GM12878 (cell line): ENCODE measurements around the gene LAMA2. TPM values are rescaled to one million over a fixed set of nuclear protein-coding genes. Genes with fewer than 3 reads are reported as not detected.

Experiments used
- ATAC-seq: fragments of 200-7000 bp; cut with Tn5 transposase; 3 replicates; pipeline ENCODE4 v1.9.1; 2020; ENCODE audit warnings: mild to moderate bottlenecking, moderate library complexity
- BruUV-seq: library from RNA; stranded (reverse); fragments of 400-500 nt; replicated peaks from 2 replicates; lab custom pipeline; 2021; lab: Mats Ljungman, UMichigan
- CTCF ChIA-PET: fragments of 300-600 bp; sonication (Branson Sonifier 250); formaldehyde crosslinking; extraction: SDS; loops from one replicate; lab custom pipeline; 2021; ENCODE audit warnings: inconsistent platforms; lab: Yijun Ruan, JAX
- POLR2A ChIA-PET: fragments of 350-600 bp; formaldehyde crosslinking; extraction: SDS; loops from one replicate; lab custom pipeline; 2021; ENCODE audit warnings: inconsistent platforms; lab: Charles Lee
- RAD21 ChIA-PET: fragments of 300-600 bp; sonication (Branson Sonifier 250); formaldehyde crosslinking; loops from one replicate; lab custom pipeline; 2023; ENCODE audit warnings: antibody characterized with exemption; ENCODE audit not compliant: unreplicated experiment; lab: Charles Lee
- SMC1A ChIA-PET: fragments of 300-600 bp; sonication (Branson Sonifier 250); formaldehyde crosslinking; loops from one replicate; lab custom pipeline; 2023; ENCODE audit not compliant: unreplicated experiment, uncharacterized antibody; lab: Charles Lee
- DNase-seq: peaks from one replicate; pipeline ENCODE4 v3.0.0-alpha.2; 2011; ENCODE audit warnings: low read depth, low spot score
- FAIRE-seq: peaks from 3 replicates; lab custom pipeline; 2011; peaks lifted over from hg19 to GRCh38; lab: Jason Lieb, UNC
- H2AFZ ChIP-seq: 2 replicates; pipeline ENCODE4 v1.6.0; 2011; ENCODE audit warnings: low read depth, low read length, control low read depth; ENCODE audit not compliant: control insufficient read depth
- H3K27ac ChIP-seq: 2 replicates; pipeline ENCODE4 v1.5.1; 2011; ENCODE audit warnings: control low read depth; ENCODE audit not compliant: control insufficient read depth, insufficient read depth
- H3K27me3 ChIP-seq, 2 experiments: replicated peaks in 1 of 2; 2 replicates each; pipeline versions ENCODE4 v1.6.0 to v1.6.1; 2011; ENCODE audit warnings: low read length in 1 of 2; ENCODE audit not compliant: control insufficient read depth in 2 of 2, insufficient read depth in 2 of 2
- H3K36me3 ChIP-seq, 2 experiments: 2 replicates each; pipeline ENCODE4 v1.5.1; 2011; ENCODE audit warnings: low read length in 1 of 2; ENCODE audit not compliant: control insufficient read depth in 2 of 2, insufficient read depth in 2 of 2
- H3K4me1 ChIP-seq: 2 replicates; pipeline ENCODE4 v1.6.1; 2011; ENCODE audit warnings: mild to moderate bottlenecking, low read length, moderate library complexity, mixed read lengths; ENCODE audit not compliant: control insufficient read depth, insufficient read depth
- H3K4me2 ChIP-seq: 2 replicates; pipeline ENCODE4 v1.6.0; 2011; ENCODE audit warnings: control low read depth; ENCODE audit not compliant: control insufficient read depth, insufficient read depth
- H3K4me3 ChIP-seq: fragments of 200-600 bp; sonication (generic); 2 replicates; pipeline ENCODE4 v1.5.1; 2016
- H3K79me2 ChIP-seq: 2 replicates; pipeline ENCODE4 v1.6.0; 2011; ENCODE audit warnings: low read length; ENCODE audit not compliant: control insufficient read depth, insufficient read depth
- H3K9ac ChIP-seq: 2 replicates; pipeline ENCODE4 v1.8.0; 2011; ENCODE audit warnings: low read length, control low read depth, mixed read lengths; ENCODE audit not compliant: control insufficient read depth, insufficient read depth
- H3K9me3 ChIP-seq: replicated peaks from 3 replicates; pipeline ENCODE4 v1.5.1; 2011; ENCODE audit warnings: mild to moderate bottlenecking, low read length; ENCODE audit not compliant: control insufficient read depth, insufficient read depth
- H4K20me1 ChIP-seq: 2 replicates; pipeline ENCODE4 v1.6.0; 2011; ENCODE audit not compliant: control insufficient read depth, insufficient read depth
- FOXM1 ChIP-seq: IDR thresholded peaks from 2 replicates; pipeline ENCODE4 v1.6.1; 2012; ENCODE audit warnings: low read depth, mild to moderate bottlenecking, inconsistent platforms, low read length, moderate library complexity
- HDAC6 ChIP-seq: fragments of 200-600 bp; sonication (generic); IDR thresholded peaks from one replicate; pipeline ENCODE4 v1.8.0; 2017; ENCODE audit warnings: antibody characterized with exemption; ENCODE audit not compliant: unreplicated experiment
- NFIC ChIP-seq: IDR thresholded peaks from 2 replicates; pipeline ENCODE4 v1.6.1; 2012; ENCODE audit warnings: low read depth, mild to moderate bottlenecking, inconsistent platforms, low read length, moderate library complexity
- NFYA ChIP-seq: IDR thresholded peaks from 2 replicates; pipeline ENCODE4 v1.6.1; 2011; ENCODE audit warnings: low read depth, mild to moderate bottlenecking, low read length, improper control_type of control experiment, borderline replicate concordance
- NR2C1 ChIP-seq: fragments of 450-650 bp; IDR thresholded peaks from 2 replicates; pipeline ENCODE4 v1.6.1; 2017; ENCODE audit warnings: antibody characterized with exemption, mild to moderate bottlenecking, moderate library complexity
- PAX5 ChIP-seq: IDR thresholded peaks from 2 replicates; pipeline ENCODE4 v1.6.1; 2011; ENCODE audit warnings: low read depth, low read length, borderline replicate concordance
- RB1 ChIP-seq: fragments of 450-650 bp; formaldehyde crosslinking; IDR thresholded peaks from 2 replicates; pipeline ENCODE4 v1.6.1; 2017; ENCODE audit warnings: mild to moderate bottlenecking, borderline replicate concordance
- TARDBP ChIP-seq: IDR thresholded peaks from 2 replicates; pipeline ENCODE4 v1.6.1; 2016; ENCODE audit warnings: borderline replicate concordance
- ZNF274 ChIP-seq: IDR thresholded peaks from one replicate; pipeline ENCODE4 v1.8.0; 2011; ENCODE audit not compliant: insufficient read length, insufficient read depth
- WGBS: methylation state at CpG from one replicate; pipeline ENCODE4 v1.1.6; 2016; ENCODE audit warnings: low lambda C conversion rate; ENCODE audit not compliant: insufficient replicate concordance, insufficient coverage; ENCODE audit errors: missing lambda C conversion rate; 5-methylcytosine and 5-hydroxymethylcytosine counted together
- in situ Hi-C: fragments of 300-500 bp; cut with MboI; formaldehyde crosslinking; loops from 9 replicates; pipeline ENCODE4 v1.14.3; 2018; ENCODE audit warnings: mixed read lengths
- intact Hi-C: fragments of 100-400 bp; cut with micrococcal nuclease; formaldehyde crosslinking; loops from one replicate; pipeline ENCODE4 v1.14.2; 2022; ENCODE audit not compliant: unreplicated experiment
- polyA plus RNA-seq, 11 experiments: library from polyadenylated mRNA; depleted of rRNA in 4 of 11; unstranded in 6 of 11; stranded (reverse) in 5 of 11; fragments of >200 nt; fragmentation: Nextera tagmentation in 4 of 11; fragmentation: Illumina TruSeq in 1 of 11; extraction: Ambion mirVana in 4 of 11; extraction: Trizol in 1 of 11; gene quantifications; 1 replicate in 1 of 11; 2 replicates in 10 of 11; pipeline versions ENCODE4 v1.2.1 to v1.2.3, GENCODE V29; 2011 to 2016; ENCODE audit warnings: inconsistent platforms in 2 of 11, missing spikeins in 2 of 11, low read depth in 1 of 11
- total RNA-seq, 4 experiments: library from RNA; depleted of rRNA in 3 of 4; stranded (reverse); fragments of >200 nt in 3 of 4; fragmentation: Illumina TruSeq in 1 of 4; extraction: Trizol in 1 of 4; gene quantifications; 2 replicates each; pipeline versions ENCODE4 v1.2.1 to v1.2.3, GENCODE V29; 2013 to 2021
- TF ChIP-seq, protein P1 (sequence below): IDR thresholded peaks from 2 replicates; pipeline ENCODE4 v1.6.1; 2012; ENCODE audit warnings: low read depth, low read length, improper control_type of control experiment
- TF ChIP-seq, protein P2 (sequence below): fragments of 450-650 bp; IDR thresholded peaks from 2 replicates; pipeline ENCODE4 v1.6.1; 2017; ENCODE audit warnings: mild to moderate bottlenecking, moderate library complexity

LAMA2 gene
- total and polyA plus RNA-seq, 10 of the 15 experiments (the other 5 are each of a cell fraction or from before 2014, with no cell fraction given), result 0.04 to 2.0 (median 0.37) TPM; not detected in 1

DNA sequence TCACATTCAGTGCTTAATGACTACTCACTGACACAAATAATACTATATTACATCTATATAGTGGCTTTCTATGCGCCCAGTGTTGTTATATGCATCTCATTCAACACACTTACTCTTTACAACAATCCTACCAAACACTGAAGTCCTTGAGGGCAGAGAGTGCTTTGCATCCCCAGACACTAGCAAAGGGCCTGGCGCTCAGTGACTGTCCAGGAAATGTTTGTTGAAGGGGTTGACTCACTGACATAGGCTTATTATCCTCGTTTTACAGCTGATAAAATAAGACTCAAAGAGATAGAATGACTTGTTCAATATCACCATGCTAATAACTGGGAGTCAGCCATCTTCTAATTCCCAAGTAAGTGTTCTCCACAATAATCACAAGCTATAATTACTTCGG lies 663.8 kb downstream of the LAMA2 start:
- BruUV-seq, result no TSS peak
- WGBS, result 50% methylated on average over 4 of the region's 4 CpGs
- Histone ChIP-seq H3K36me3 (no peaks in the 10 kb centered on the region), H3K9ac (no peak overlapping the region), H3K9me3 (no peaks in the 10 kb centered on the region; the same call in 2 of the 3 replicates), H3K79me2 (no peaks in the 10 kb centered on the region), H3K4me3 (no peak overlapping the region), H3K27me3 (no peaks in the 10 kb centered on the region), H2AFZ (no peak overlapping the region), H3K4me2 (no peak overlapping the region), H4K20me1 (no peaks in the 10 kb centered on the region), H3K27ac (no peak overlapping the region), H3K4me1 (no peaks in the 10 kb centered on the region)
- intact Hi-C loops (no loop called here), in situ Hi-C loops (no loop called here)
- ATAC-seq (no peak), FAIRE-seq (no peak), DNase-seq (no peak)
- ChIA-PET POLR2A (no interaction called here), SMC1A (interaction anchor here (0.6 to 1.1 kb wide), 2 partner anchors 47 to 67 kb away, joined by 3 read pairs; no protein-coding TSS in a partner anchor), RAD21 (interaction anchor here (0.6 to 1.5 kb wide), 2 partner anchors 51 to 1346 kb away, joined by 4 read pairs; no protein-coding TSS in a partner anchor), CTCF (interaction anchor here (0.7 to 1.3 kb wide), 3 partner anchors 47 to 398 kb away, joined by 3 read pairs; no protein-coding TSS in a partner anchor)
- TF ChIP-seq NFIC (no peak), RB1 (no peak), TARDBP (no peak)

DNA sequence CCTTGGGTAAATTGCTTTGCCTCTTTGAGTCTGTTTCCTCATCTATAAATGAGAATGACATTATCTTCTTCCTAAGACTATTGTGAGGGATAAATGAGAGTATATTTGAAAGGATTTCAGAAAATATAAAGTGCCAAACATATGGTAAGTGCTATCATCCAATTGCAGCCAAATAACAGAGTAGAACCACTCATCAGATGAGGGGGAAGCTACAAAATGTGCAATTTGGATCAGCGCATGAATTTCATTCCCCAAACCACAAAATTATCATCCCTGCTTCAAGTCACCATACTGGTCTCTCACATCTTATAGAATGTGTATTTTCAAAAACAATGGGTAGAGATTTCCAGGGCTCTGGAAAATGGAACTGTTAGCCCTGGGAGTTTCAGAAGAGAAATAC lies 668.5 kb downstream of the LAMA2 start:
- no peak for FAIRE-seq
- Histone ChIP-seq H3K9ac (no peak overlapping the region), H3K4me3 (no peak overlapping the region), H3K9me3 (no peaks in the 10 kb centered on the region), H3K27me3 (no peaks in the 10 kb centered on the region), H3K4me1 (no peaks in the 10 kb centered on the region), H3K79me2 (no peaks in the 10 kb centered on the region), H3K36me3 (no peaks in the 10 kb centered on the region), H2AFZ (no peak overlapping the region), H4K20me1 (no peaks in the 10 kb centered on the region), H3K4me2 (no peak overlapping the region), H3K27ac (no peak overlapping the region)
- in situ Hi-C loops, result no loop called here
- DNase-seq, result no peak
- ChIA-PET RAD21 (no interaction called here), SMC1A (interaction anchor here (1.5 kb wide), 1 partner anchor 54 kb away, joined by 3 read pairs; no protein-coding TSS in a partner anchor), POLR2A (no interaction called here), CTCF (interaction anchor here (1.5 kb wide), 1 partner anchor 50 kb away, joined by 6 read pairs; no protein-coding TSS in a partner anchor)
- intact Hi-C loops, result no loop called here
- 94% methylated on average over 1 of the region's 1 CpG for WGBS
- ATAC-seq, result no peak
- no TSS peak for BruUV-seq
- no peak for TF ChIP-seq ZNF274
- TF ChIP-seq, protein P1, sequence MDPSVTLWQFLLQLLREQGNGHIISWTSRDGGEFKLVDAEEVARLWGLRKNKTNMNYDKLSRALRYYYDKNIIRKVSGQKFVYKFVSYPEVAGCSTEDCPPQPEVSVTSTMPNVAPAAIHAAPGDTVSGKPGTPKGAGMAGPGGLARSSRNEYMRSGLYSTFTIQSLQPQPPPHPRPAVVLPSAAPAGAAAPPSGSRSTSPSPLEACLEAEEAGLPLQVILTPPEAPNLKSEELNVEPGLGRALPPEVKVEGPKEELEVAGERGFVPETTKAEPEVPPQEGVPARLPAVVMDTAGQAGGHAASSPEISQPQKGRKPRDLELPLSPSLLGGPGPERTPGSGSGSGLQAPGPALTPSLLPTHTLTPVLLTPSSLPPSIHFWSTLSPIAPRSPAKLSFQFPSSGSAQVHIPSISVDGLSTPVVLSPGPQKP, result no peak
- no peak for TF ChIP-seq FOXM1
- no peak for TF ChIP-seq PAX5
- TF ChIP-seq HDAC6, result no peak
- TF ChIP-seq NFYA, result no peak
- TF ChIP-seq, protein P2, sequence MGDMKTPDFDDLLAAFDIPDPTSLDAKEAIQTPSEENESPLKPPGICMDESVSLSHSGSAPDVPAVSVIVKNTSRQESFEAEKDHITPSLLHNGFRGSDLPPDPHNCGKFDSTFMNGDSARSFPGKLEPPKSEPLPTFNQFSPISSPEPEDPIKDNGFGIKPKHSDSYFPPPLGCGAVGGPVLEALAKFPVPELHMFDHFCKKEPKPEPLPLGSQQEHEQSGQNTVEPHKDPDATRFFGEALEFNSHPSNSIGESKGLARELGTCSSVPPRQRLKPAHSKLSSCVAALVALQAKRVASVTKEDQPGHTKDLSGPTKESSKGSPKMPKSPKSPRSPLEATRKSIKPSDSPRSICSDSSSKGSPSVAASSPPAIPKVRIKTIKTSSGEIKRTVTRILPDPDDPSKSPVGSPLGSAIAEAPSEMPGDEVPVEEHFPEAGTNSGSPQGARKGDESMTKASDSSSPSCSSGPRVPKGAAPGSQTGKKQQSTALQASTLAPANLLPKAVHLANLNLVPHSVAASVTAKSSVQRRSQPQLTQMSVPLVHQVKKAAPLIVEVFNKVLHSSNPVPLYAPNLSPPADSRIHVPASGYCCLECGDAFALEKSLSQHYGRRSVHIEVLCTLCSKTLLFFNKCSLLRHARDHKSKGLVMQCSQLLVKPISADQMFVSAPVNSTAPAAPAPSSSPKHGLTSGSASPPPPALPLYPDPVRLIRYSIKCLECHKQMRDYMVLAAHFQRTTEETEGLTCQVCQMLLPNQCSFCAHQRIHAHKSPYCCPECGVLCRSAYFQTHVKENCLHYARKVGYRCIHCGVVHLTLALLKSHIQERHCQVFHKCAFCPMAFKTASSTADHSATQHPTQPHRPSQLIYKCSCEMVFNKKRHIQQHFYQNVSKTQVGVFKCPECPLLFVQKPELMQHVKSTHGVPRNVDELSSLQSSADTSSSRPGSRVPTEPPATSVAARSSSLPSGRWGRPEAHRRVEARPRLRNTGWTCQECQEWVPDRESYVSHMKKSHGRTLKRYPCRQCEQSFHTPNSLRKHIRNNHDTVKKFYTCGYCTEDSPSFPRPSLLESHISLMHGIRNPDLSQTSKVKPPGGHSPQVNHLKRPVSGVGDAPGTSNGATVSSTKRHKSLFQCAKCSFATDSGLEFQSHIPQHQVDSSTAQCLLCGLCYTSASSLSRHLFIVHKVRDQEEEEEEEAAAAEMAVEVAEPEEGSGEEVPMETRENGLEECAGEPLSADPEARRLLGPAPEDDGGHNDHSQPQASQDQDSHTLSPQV, result no peak
- TF ChIP-seq NR2C1, result no peak
